A549 (cell line): Measurements from ENCODE around the gene KIFC3.

Experiments
- JUNB ChIP-seq: fragments of >200 bp; sonication (Bioruptor Twin); formaldehyde crosslinking; IDR thresholded peaks from 2 replicates; pipeline ENCODE4 v1.6.1; 2016
- RAD21 ChIP-seq, 2 experiments: fragments of >200 bp in 1 of 2; sonication (Bioruptor Twin) in 1 of 2; formaldehyde crosslinking in 1 of 2; IDR thresholded peaks in 1 of 2; conservative IDR thresholded peaks in 1 of 2; 2 replicates in 1 of 2; 3 replicates in 1 of 2; pipeline ENCODE4 v1.6.1; 2012 to 2018; ENCODE audit warnings: inconsistent platforms in 1 of 2
- RFX5 ChIP-seq: fragments of 450-650 bp; IDR thresholded peaks from 2 replicates; pipeline ENCODE4 v1.7.1; 2014; ENCODE audit warnings: antibody characterized with exemption, mild to moderate bottlenecking, moderate library complexity
- USF2 ChIP-seq: fragments of 450-650 bp; IDR thresholded peaks from 2 replicates; pipeline ENCODE4 v1.6.1; 2014; ENCODE audit warnings: antibody characterized with exemption
- TF ChIP-seq, protein P1 (sequence below): fragments of >200 bp; sonication (Bioruptor Twin); formaldehyde crosslinking; IDR thresholded peaks from 3 replicates; pipeline ENCODE4 v1.5.1; 2016

- TF ChIP-seq USF2 (no peak), JUNB (no peak), RAD21 (conservative IDR thresholded peaks at IDR 0.05 in 1 of 2, IDR thresholded peaks at IDR 0.05 in 1 of 2) (no peak), RFX5 (no peak)
- TF ChIP-seq, protein P1, sequence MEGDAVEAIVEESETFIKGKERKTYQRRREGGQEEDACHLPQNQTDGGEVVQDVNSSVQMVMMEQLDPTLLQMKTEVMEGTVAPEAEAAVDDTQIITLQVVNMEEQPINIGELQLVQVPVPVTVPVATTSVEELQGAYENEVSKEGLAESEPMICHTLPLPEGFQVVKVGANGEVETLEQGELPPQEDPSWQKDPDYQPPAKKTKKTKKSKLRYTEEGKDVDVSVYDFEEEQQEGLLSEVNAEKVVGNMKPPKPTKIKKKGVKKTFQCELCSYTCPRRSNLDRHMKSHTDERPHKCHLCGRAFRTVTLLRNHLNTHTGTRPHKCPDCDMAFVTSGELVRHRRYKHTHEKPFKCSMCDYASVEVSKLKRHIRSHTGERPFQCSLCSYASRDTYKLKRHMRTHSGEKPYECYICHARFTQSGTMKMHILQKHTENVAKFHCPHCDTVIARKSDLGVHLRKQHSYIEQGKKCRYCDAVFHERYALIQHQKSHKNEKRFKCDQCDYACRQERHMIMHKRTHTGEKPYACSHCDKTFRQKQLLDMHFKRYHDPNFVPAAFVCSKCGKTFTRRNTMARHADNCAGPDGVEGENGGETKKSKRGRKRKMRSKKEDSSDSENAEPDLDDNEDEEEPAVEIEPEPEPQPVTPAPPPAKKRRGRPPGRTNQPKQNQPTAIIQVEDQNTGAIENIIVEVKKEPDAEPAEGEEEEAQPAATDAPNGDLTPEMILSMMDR = no peak
Measured at GRCh38 chr16:57724531-57724930, 77.8 kb downstream of the KIFC3 start.
